SW 1271 (cell line): ENCODE measurements around the gene CCDC92B.
"Not testable (repeated sequence)": the region's sequence is repeated elsewhere in the genome, so short reads cannot be mapped to it uniquely, and the experiment has no call there.

ENCODE experiments used
- DNase-seq, 2 experiments: peaks; one replicate each; lab custom pipeline; 2025; lab: John Stamatoyannopoulos, UW

Gene CCDC92B

GRCh38 chr17:2703606-2704005 lies 45.8 kb downstream of the CCDC92B start:
- no peak for DNase-seq

DNA sequence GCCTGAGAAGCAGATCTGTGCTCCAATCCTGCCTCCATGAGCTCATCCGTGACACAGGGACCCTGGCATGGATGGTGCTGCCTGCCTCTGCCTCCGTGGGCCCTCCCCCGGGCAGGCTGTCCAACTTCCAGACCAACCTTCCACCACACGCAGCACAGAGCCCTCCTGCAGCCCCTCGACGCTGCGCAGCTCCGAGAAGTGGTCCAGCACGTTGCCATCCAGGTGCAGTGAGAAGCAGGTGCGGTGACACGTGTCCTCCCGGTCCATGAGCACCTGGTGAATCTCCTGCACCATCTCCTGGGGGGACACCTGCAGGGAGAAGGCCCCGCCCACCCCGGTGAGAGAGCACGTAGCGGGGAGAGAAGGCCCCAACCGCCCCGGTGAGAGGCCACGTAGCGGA lies 46.3 kb downstream of the CCDC92B start:
- no peak for DNase-seq

DNA sequence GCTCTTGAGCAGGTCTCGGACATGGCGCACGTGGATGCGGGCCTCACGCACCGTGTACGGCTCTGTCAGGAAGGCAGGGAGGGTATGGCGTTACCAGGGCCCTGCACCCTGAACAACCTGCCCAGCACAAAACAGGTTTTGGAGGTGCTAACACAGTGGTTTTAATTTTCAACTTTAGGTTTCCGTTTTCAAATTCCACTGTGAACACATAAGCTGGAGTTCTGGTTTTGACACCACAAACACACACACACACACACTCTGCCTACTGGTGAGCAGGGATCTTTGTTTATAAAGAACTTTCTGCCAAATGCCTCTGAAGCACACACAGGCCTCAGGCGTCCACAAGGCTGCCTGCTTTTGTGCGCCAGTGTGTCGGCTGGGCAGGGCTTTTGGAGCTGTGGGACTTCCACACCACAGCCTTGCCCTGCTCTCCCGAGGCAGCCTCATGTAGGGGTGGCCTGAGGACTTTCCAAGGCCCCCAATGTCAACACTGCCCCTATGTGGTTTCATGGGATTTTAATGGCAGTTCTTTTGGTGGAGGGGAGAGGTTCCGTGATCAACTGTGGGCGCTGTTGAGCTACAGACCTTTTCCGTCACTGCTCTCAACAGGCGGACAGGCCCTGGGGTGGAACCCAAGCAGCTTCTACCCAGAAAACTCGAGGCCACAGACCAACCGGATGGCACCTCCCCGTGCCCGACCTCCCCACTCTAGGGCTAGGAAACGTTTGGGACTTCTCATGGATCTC lies 47.3 kb downstream of the CCDC92B start:
- no peak for DNase-seq

- no peak for DNase-seq
Observed at GRCh38 chr17:2701161-2701995, 48.1 kb downstream of the CCDC92B start.

- DNase-seq, result peak in 1 of 2 experiments; percentile 96
Observed at GRCh38 chr17:2700491-2701141, 48.8 kb downstream of the CCDC92B start.

GRCh38 chr17:2700030-2700490 lies 49.4 kb downstream of the CCDC92B start:
- no peak for DNase-seq

DNA sequence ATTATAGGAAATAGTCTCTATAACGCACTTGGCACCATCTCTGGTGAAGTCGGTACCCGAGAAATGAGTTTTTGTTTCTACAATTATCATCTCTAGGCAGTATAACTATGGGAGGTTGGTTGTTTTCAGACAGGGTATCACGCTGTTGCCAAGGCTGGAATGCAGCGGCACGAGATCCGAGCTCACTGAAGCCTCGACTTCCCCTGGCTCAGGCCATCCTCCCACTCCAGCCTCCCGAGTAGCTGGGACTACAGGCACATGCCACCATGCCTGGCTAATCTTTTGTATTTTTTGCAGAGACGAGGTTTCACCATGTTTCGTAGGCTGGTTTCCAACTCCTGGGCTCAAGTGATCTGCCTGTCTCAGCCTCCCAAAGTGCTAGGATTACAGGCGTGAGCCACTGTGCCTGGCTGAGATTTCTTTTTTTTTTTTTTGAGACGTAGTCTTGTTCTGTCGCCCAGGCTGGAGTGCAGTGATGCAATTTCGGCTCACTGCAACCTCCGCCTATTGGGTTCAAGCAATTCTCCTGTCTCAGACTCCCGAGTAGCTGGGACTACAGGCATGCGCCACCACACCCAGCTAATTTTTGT lies 50.1 kb downstream of the CCDC92B start:
- DNase-seq, result not testable (repeated sequence)

- no peak for DNase-seq
Observed at GRCh38 chr17:2697611-2698162, 51.8 kb downstream of the CCDC92B start.

DNA sequence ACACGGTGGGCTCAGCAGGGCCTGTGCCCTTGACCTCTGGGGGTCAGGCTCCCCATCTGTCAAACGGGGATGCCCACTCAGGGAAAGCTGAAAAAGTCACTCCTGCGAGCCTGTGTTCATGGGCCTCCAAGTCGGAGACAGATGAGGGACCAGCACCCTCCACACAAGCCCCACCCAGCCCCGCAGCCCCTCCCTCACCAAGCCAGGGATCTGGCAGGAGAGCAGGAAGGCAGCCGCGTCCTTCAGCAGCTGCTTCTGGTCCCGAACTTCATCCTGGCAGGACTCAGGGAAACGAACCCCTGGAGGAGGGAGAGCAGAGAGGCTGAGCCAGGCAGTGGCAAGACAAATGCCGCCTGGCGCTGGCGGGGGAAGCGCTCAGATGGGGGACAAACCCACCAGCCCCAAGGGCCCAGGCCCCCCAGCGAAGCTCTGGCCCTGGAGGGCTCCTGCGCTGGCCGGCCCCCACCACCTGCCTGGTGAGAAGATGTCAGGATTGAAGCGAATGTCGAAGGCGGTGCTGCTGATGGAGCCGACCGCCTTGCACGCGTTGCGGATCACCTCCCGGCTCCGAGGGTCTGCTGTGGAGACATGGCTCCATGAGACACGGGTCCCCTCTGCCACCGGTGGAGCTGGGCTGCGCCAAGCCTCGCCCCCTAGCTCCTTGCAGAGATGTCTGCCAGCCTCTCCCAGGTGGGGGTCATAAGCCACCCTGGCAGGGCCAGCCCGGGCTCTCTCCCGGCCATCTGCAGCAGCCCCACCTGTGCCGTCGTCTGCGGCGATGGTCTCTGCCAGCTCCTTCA lies 53.3 kb downstream of the CCDC92B start:
- DNase-seq, result no peak

- DNase-seq, result no peak
Observed at GRCh38 chr17:2695243-2695960, 54.0 kb downstream of the CCDC92B start.

DNA sequence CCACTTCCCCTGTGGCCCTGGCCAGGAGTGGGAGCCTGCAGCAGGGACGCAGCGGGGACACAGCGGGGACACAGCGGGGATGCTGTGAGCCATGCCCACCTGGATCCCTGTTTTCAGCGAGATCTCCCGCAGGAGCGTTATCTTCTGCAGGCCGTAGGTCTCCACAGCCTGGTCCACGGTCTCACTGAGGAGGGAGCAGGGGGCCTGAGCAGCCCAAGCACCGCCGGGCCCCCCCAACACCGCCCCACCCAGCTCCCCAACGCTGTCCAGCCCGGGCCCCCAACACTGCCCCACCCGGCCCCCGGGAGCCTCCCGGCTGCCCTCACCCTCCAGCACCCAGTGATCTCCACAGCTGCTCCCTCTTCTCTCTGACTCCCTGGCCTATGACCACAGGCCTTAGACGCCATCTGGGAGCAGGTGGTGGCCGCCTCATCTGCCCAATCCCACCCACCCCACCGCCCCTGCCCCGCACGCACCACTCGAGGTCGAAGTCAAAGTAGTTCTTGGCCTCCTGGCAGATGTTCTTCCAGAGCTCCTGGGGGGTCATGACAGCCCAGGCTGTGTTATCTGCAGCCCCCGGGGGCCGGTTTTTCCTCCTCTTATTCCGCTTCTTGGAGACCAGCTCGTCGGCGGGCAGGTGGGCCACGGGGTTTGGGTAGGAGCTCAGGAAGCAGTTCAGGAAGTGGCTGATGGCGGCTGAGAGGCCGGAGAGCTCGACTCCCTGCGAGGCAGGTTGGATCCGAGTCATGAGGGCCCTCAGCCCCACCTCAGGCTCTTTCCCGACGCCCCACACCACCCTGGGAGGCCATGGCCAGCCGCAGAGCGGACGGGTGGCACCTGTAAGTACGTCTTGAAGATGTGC lies 54.8 kb downstream of the CCDC92B start:
- DNase-seq, result no peak

DNA sequence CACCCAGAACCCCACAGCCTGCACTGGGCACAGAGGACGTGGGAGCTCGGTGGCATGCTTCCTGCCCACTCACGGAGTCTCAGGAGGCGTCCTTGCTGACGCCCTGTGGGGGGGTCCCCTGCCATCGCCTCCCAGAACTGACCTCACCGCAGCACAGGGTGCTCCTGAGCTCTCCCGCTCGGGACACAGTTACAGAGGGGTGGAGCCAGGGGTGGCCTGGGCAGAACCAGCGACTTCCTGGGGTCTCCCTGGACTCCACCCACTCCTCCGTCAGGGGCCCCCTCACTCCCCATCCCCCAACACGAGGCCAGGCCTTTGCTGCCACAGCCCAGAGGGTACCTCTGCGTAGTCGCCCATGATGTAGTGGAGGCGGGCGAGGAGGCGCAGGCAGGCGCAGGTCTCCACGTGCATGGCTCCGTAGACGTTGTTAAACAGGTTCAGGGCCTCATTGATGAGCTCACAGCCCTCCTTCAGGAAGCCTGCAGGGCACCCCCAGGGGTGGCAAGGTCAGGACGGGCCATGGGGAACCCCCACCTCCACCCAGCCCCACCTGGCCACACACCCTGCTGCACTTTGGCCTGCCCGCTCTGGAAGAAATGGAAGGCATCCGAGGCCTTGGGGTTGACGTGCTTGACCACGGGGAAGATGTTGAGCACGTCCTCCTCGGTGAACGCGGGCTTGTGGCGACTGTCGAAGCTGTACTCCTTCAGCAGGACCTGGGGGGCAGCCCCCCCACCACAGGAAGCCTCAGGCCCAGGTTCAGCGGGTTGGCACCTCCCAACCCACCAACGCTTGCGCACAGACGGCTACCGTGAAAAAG lies 55.7 kb downstream of the CCDC92B start:
- no peak for DNase-seq

DNA sequence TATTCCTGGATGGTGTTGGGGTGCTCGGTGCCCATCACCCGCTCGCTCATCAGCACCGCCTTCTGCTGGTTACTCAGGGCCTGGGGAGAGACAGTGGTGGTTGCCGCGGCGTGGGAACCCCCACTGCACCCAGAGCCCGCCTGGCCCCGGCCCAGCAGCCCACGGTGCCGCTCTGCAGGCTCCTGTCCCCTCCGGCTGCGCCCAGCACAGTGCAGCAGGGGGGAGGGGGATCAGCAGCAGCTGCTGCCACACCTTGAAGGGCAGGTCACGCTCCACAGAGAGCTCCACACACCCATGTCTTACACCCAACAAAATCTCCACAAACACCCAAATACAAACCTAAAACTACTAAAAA lies 56.7 kb downstream of the CCDC92B start:
- DNase-seq, result no peak

- DNase-seq, result no peak
Observed at GRCh38 chr17:2691965-2692780, 57.3 kb downstream of the CCDC92B start.

GRCh38 chr17:2691069-2691871 lies 58.2 kb downstream of the CCDC92B start:
- no peak for DNase-seq

DNA sequence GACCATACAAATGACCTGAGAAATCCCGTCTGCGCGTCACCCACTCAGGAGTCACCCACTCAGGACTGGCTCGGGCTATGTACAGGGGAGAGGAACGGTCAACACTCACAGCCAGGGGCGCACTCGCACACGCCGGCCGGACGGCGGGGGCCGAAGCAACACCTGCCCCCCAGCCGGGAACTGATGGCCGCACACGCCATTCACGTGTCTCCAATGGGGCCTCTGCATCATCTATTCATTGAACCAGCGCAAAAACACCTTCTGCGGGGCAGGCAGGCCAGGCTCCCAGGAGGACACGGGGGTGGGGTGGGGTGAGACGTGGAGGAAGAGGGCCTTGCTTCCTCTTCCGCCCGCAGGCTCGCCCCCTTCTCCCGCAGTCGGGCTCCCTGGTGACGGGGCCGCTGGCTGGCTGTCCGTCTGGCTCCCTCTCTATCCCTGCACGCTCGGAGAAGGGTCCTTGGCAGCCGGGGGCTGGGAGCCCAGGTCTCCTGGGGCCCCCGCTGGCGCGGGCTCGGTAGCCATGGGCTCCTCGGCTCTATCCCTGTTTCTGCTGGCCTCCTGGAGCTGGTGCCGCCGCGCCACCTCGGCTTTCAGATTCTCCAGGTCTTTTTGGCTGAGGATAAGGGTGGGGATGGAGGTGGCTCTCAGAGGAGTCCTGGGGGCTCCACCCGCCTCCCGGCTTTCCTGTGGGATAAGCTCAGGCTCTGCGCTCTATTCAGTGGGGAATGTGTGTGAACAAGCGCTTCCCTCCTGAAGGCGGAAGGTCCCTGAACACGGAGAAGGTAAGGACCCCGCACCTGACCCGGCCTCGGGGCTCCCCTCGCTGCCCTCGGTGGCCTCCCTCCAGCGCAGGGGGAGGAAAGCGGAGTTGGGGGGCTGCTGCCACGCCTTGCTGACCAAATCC lies 59.0 kb downstream of the CCDC92B start:
- no peak for DNase-seq
